Uterus (tissue), 4 donors: ENCODE measurements around the gene CAMK2D. TPM values are rescaled to one million over a fixed set of nuclear protein-coding genes. Genes with fewer than 3 reads are reported as not detected.

Experiments
- DNase-seq, 2 donors: peaks; one replicate each; pipeline ENCODE4 v3.0.0-alpha.2; 2019 to 2020
- H3K27ac ChIP-seq, 2 donors: fragments of 200-600 bp; sonication (generic); 1 replicate in 1 of 2; 2 replicates in 1 of 2; pipeline ENCODE4 v1.5.1; 2016 to 2018
- H3K27me3 ChIP-seq, 2 donors: fragments of 200-600 bp; sonication (generic); one replicate each; pipeline ENCODE4 v1.5.1; 2018 to 2019; ENCODE audit warnings: control low read depth in 1 of 2
- H3K36me3 ChIP-seq, 2 donors: fragments of 200-600 bp; sonication (generic); one replicate each; pipeline ENCODE4 v1.5.1; 2019; ENCODE audit warnings: control low read depth in 1 of 2
- H3K4me1 ChIP-seq, 2 donors: fragments of 200-600 bp; sonication (generic); one replicate each; pipeline ENCODE4 v1.5.1; 2018 to 2019; ENCODE audit warnings: control low read depth in 1 of 2
- H3K4me3 ChIP-seq, 2 donors: fragments of 200-600 bp; sonication (generic); 1 replicate in 1 of 2; 2 replicates in 1 of 2; pipeline ENCODE4 v1.5.1; 2018 to 2019; ENCODE audit warnings: mild to moderate bottlenecking in 1 of 2
- H3K9me3 ChIP-seq, 2 donors: fragments of 200-600 bp; sonication (generic); one replicate each; pipeline ENCODE4 v1.5.1; 2019; ENCODE audit warnings: control low read depth in 1 of 2
- POLR2A ChIP-seq, 2 donors: fragments of 450-650 bp; IDR thresholded peaks; one replicate each; pipeline ENCODE4 v1.6.1; 2016; ENCODE audit warnings: antibody characterized with exemption in 2 of 2, mild to moderate bottlenecking in 1 of 2, moderate library complexity in 1 of 2
- intact Hi-C: fragments of 100-400 bp; cut with DNase I; formaldehyde crosslinking; loops from one replicate; pipeline ENCODE4 v1.15.1; 2023; ENCODE audit warnings: low total_unique reads
- total RNA-seq, 4 donors: library from RNA; depleted of rRNA in 3 of 4; stranded (reverse); fragments of >200 nt in 3 of 4; gene quantifications; one replicate each; pipeline versions ENCODE4 v1.1.0 to v1.2.4, GENCODE V29; 2014 to 2023
- TF ChIP-seq, protein P1 (sequence below), 4 experiments: fragments of 200-600 bp in 2 of 4; fragments of 450-650 bp in 2 of 4; sonication (generic) in 2 of 4; IDR thresholded peaks; one replicate each; pipeline ENCODE4 v1.5.1; 2016 to 2019; ENCODE audit warnings: antibody characterized with exemption in 4 of 4, mild to moderate bottlenecking in 2 of 4, moderate library complexity in 1 of 4
- donor health status: DM: yes; HTN: yes; CAD: no.

The CAMK2D gene
- total RNA-seq, 4 donors from 2014 or later, result 41.5 to 95.3 (median 54.3) TPM

- DNase-seq, result no peak
- H3K9me3 ChIP-seq, result no peaks in the 10 kb centered on the region
- intact Hi-C loops, result no loop called here
Observed at GRCh38 chr4:113739197-113739596, 22.3 kb downstream of the CAMK2D start.

DNA sequence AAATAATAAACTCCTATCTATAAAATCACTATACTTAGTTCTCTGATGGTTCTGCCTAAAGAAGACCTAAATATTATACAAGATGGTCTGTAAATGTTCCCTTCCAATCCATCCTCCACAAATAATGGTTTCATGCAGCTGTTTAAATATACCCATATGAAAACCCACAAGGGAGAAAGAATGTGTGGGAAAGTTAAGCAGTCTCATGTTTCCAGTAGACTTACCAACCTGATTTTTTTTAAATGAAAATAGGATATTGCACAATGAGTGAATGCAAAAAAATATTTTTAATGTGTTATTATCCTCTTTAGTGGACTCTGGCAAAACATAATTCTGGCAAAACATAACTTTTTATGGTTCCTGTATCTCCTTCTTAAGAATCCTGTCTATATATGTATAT lies 23.3 kb downstream of the CAMK2D start:
- Histone ChIP-seq H3K27ac (no peak overlapping the region), H3K36me3 (no peaks in the 10 kb centered on the region), H3K4me3 (no peak overlapping the region), H3K9me3 (no peaks in the 10 kb centered on the region), H3K27me3 (no peaks in the 10 kb centered on the region), H3K4me1 (peaks cover 0 to 4% of the 10 kb centered on the region in 2 donors)
- no peak for DNase-seq
- TF ChIP-seq, protein P1, sequence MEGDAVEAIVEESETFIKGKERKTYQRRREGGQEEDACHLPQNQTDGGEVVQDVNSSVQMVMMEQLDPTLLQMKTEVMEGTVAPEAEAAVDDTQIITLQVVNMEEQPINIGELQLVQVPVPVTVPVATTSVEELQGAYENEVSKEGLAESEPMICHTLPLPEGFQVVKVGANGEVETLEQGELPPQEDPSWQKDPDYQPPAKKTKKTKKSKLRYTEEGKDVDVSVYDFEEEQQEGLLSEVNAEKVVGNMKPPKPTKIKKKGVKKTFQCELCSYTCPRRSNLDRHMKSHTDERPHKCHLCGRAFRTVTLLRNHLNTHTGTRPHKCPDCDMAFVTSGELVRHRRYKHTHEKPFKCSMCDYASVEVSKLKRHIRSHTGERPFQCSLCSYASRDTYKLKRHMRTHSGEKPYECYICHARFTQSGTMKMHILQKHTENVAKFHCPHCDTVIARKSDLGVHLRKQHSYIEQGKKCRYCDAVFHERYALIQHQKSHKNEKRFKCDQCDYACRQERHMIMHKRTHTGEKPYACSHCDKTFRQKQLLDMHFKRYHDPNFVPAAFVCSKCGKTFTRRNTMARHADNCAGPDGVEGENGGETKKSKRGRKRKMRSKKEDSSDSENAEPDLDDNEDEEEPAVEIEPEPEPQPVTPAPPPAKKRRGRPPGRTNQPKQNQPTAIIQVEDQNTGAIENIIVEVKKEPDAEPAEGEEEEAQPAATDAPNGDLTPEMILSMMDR (IDR thresholded peaks at IDR 0.05), result no peak
- no peak for TF ChIP-seq POLR2A (IDR thresholded peaks at IDR 0.05)
- intact Hi-C loops, result no loop called here

More at GRCh38 chr4:113739197-113739596, 22.3 kb downstream of the CAMK2D start:
- H3K27ac ChIP-seq, result peak overlapping the region in 1 of 2 donors; percentile 34
- TF ChIP-seq, protein P1 (IDR thresholded peaks at IDR 0.05), result no peak
- TF ChIP-seq POLR2A (IDR thresholded peaks at IDR 0.05), result no peak
- no peak overlapping the region for H3K4me3 ChIP-seq
- H3K36me3 ChIP-seq, result no peaks in the 10 kb centered on the region
- no peaks in the 10 kb centered on the region for H3K27me3 ChIP-seq
- peaks cover 0 to 4% of the 10 kb centered on the region in 2 donors for H3K4me1 ChIP-seq

GRCh38 chr4:113733685-113734084 lies 27.9 kb downstream of the CAMK2D start:
- intact Hi-C loops, result no loop called here

GRCh38 chr4:113732967-113733527 lies 28.5 kb downstream of the CAMK2D start:
- intact Hi-C loops, result no loop called here
- Histone ChIP-seq H3K27ac (no peak overlapping the region), H3K4me1 (peaks cover 0 to 4% of the 10 kb centered on the region in 2 donors), H3K27me3 (no peaks in the 10 kb centered on the region), H3K36me3 (no peaks in the 10 kb centered on the region), H3K9me3 (no peaks in the 10 kb centered on the region), H3K4me3 (no peak overlapping the region)
- DNase-seq, result no peak
- no peak for TF ChIP-seq POLR2A (IDR thresholded peaks at IDR 0.05)
- TF ChIP-seq, protein P1 (IDR thresholded peaks at IDR 0.05), result no peak

More at GRCh38 chr4:113733685-113734084, 27.9 kb downstream of the CAMK2D start:
- no peak overlapping the region for H3K27ac ChIP-seq
- no peaks in the 10 kb centered on the region for H3K27me3 ChIP-seq
- H3K9me3 ChIP-seq, result no peaks in the 10 kb centered on the region
- peaks cover 0 to 4% of the 10 kb centered on the region in 2 donors for H3K4me1 ChIP-seq
- H3K4me3 ChIP-seq, result no peak overlapping the region
- DNase-seq, result no peak
- TF ChIP-seq POLR2A (IDR thresholded peaks at IDR 0.05), result no peak
- TF ChIP-seq, protein P1 (IDR thresholded peaks at IDR 0.05), result no peak
- no peaks in the 10 kb centered on the region for H3K36me3 ChIP-seq

DNA sequence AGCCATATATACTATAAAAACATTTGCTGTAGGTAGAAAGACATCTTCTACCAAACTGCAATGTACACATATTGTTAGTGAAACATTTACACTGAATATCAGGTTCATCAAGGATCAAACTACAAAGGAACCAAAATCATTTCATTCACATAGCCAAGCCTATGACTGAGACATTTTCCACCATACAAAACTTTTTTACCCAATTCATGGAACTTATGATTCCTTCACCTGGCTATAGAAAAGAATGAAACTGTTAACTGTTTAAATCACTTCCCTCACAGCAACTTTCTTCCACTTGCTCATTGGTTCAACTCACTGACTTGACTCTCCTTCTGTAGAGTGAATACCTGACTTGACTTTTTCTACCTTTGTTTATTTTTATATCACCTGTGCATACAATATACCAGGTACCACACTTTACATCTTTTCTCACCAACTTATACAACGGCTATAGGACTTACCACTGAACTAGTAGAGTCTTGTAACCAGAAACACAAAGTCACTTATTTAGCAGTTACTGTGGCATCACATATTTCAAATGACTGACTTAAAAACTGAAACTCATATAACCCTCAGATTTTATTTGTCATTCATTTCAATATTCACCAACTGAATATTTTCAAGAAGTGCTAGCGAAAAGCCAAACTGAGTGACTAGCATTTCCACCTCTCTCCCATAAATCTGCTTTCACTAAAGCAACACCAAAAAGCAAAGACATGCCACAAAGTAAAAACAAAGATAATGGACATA lies 30.9 kb downstream of the CAMK2D start:
- Histone ChIP-seq H3K36me3 (no peaks in the 10 kb centered on the region), H3K9me3 (no peaks in the 10 kb centered on the region)
- intact Hi-C loops, result no loop called here

More for the DNA sequence above, 30.9 kb downstream of the CAMK2D start:
- H3K4me1 ChIP-seq, result no peaks in the 10 kb centered on the region
- no peak overlapping the region for H3K27ac ChIP-seq
- H3K4me3 ChIP-seq, result no peak overlapping the region
- H3K27me3 ChIP-seq, result no peaks in the 10 kb centered on the region
- no peak for DNase-seq
- no peak for TF ChIP-seq POLR2A (IDR thresholded peaks at IDR 0.05)
- TF ChIP-seq, protein P1 (IDR thresholded peaks at IDR 0.05), result no peak
